SK-N-SH treated with all-trans-retinoic acid at 6 μM for 48 hours (cell line): ENCODE measurements around the gene VAV3.

Experiments
- CSDC2 ChIP-seq: fragments of 250-450 bp; sonication (Bioruptor Pico); IDR thresholded peaks from 2 replicates; pipeline ENCODE4 v1.5.0; 2020; ENCODE audit warnings: mild to moderate bottlenecking, moderate library complexity
- ESRRG ChIP-seq: fragments of 250-450 bp; sonication (Bioruptor Pico); IDR thresholded peaks from 2 replicates; pipeline ENCODE4 v1.6.1; 2021; ENCODE audit warnings: mild to moderate bottlenecking
- ZNF8 ChIP-seq: fragments of 450-650 bp; formaldehyde crosslinking; IDR thresholded peaks from 2 replicates; pipeline ENCODE4 v1.5.0; 2020; ENCODE audit warnings: mild to moderate bottlenecking, moderate library complexity

DNA sequence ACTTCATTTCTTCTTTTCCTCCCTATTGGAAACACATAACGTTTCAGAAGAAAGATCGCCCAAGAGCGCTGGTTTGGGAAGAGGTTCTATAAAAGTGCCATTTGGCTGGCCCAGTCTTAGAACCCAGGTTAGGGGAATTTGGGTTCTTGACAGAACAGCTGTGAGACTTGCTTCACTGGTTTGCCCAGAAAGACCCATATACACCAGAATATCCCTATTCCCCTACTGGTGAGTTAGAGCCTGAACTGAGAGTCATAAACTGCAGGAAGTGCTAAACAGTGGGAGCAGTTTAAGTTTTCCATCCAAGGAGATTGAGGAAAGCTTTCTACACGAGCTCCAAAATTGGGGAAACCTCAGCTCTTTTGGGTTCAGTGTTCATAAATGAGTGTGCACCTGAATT lies 275.2 kb downstream of the VAV3 start:
- no peak for TF ChIP-seq ESRRG (CRISPR knock-in tag)
- no peak for TF ChIP-seq ZNF8 (CRISPR knock-in tag)
- no peak for TF ChIP-seq CSDC2 (CRISPR knock-in tag)
